IMR-90 (cell line): ENCODE data around the gene PLEK2. TPM values are rescaled to one million over a fixed set of nuclear protein-coding genes. Genes with fewer than 3 reads are reported as not detected.

Experiments used
- ATAC-seq: fragments of 200-7000 bp; cut with Tn5 transposase; 2 replicates; pipeline ENCODE4 v1.9.1; 2020; ENCODE audit warnings: low read depth, mild to moderate bottlenecking, moderate library complexity
- BruUV-seq: library from RNA; stranded (reverse); fragments of 400-500 nt; replicated peaks from 2 replicates; lab custom pipeline; 2021; lab: Mats Ljungman, UMichigan
- CTCF ChIA-PET: fragments of 300-600 bp; formaldehyde crosslinking; extraction: SDS; loops from one replicate; lab custom pipeline; 2021; ENCODE audit warnings: antibody characterized with exemption; lab: Yijun Ruan, JAX
- POLR2A ChIA-PET: fragments of 300-600 bp; sonication (Branson Sonifier 250); formaldehyde crosslinking; loops from one replicate; lab custom pipeline; 2022; ENCODE audit warnings: antibody characterized with exemption; ENCODE audit not compliant: unreplicated experiment; lab: Charles Lee
- DNase-seq: peaks from one replicate; pipeline ENCODE4 v3.0.0; 2013
- H2AFZ ChIP-seq: replicated peaks from 2 replicates; pipeline ENCODE3; 2013; ENCODE audit warnings: low read length, mild to moderate bottlenecking; ENCODE audit not compliant: poor library complexity
- H2AK5ac ChIP-seq: 2 replicates; pipeline ENCODE4 v1.6.1; 2013; ENCODE audit warnings: low read depth, low read length, inconsistent platforms
- H2AK9ac ChIP-seq: replicated peaks from 2 replicates; pipeline ENCODE3; 2013; ENCODE audit warnings: mild to moderate bottlenecking, low read depth, low read length, moderate library complexity; ENCODE audit not compliant: poor library complexity
- H2BK120ac ChIP-seq: 2 replicates; pipeline ENCODE4 v1.6.1; 2013; ENCODE audit warnings: low read depth, low read length, inconsistent platforms
- H2BK15ac ChIP-seq: 3 replicates; pipeline ENCODE4 v1.6.1; 2013; ENCODE audit warnings: low read depth, low read length, inconsistent platforms
- H2BK20ac ChIP-seq: 2 replicates; pipeline ENCODE4 v1.6.1; 2013; ENCODE audit warnings: low read depth, mild to moderate bottlenecking, inconsistent platforms, low read length, moderate library complexity
- H2BK5ac ChIP-seq: 2 replicates; pipeline ENCODE4 v1.6.1; 2013; ENCODE audit warnings: mild to moderate bottlenecking, low read depth, low read length, inconsistent platforms; ENCODE audit not compliant: poor library complexity, severe bottlenecking
- H3K14ac ChIP-seq: replicated peaks from 2 replicates; pipeline ENCODE4 v1.6.1; 2013; ENCODE audit warnings: low read depth, low read length, inconsistent platforms
- H3K18ac ChIP-seq: 2 replicates; pipeline ENCODE4 v1.6.1; 2013; ENCODE audit warnings: low read depth, low read length, control low read depth
- H3K23ac ChIP-seq: 2 replicates; pipeline ENCODE4 v1.6.1; 2013; ENCODE audit warnings: low read depth, low read length, inconsistent platforms
- H3K27ac ChIP-seq: 2 replicates; pipeline ENCODE4 v1.5.1; 2013; ENCODE audit warnings: mild to moderate bottlenecking, control low read depth, low read length; ENCODE audit not compliant: insufficient read depth
- H3K27me3 ChIP-seq: 2 replicates; pipeline ENCODE4 v1.6.1; 2013; ENCODE audit warnings: low read length; ENCODE audit not compliant: control insufficient read depth, insufficient read depth
- H3K36me3 ChIP-seq: 2 replicates; pipeline ENCODE4 v1.6.1; 2013; ENCODE audit warnings: low read length, mixed read lengths; ENCODE audit not compliant: control insufficient read depth, insufficient read depth
- H3K4ac ChIP-seq: 2 replicates; pipeline ENCODE4 v1.6.1; 2013; ENCODE audit warnings: low read depth, low read length, inconsistent platforms
- H3K4me1 ChIP-seq: 2 replicates; pipeline ENCODE4 v1.6.1; 2013; ENCODE audit warnings: low read length, mixed read lengths; ENCODE audit not compliant: control insufficient read depth, insufficient read depth
- H3K4me2 ChIP-seq: 2 replicates; pipeline ENCODE4 v1.6.1; 2013; ENCODE audit warnings: low read depth, mild to moderate bottlenecking, control low read depth, low read length, moderate library complexity
- H3K4me3 ChIP-seq: 2 replicates; pipeline ENCODE4 v1.5.1; 2013; ENCODE audit warnings: low read depth, mild to moderate bottlenecking, control low read depth, low read length, moderate library complexity; ENCODE audit not compliant: insufficient read depth
- H3K56ac ChIP-seq: 2 replicates; pipeline ENCODE4 v1.6.1; 2013; ENCODE audit warnings: low read length, inconsistent platforms; ENCODE audit not compliant: insufficient read depth; ENCODE audit errors: extremely low read depth
- H3K79me1 ChIP-seq, 2 experiments: 2 replicates each; pipeline ENCODE4 v1.6.1; 2013; ENCODE audit warnings: low read length in 2 of 2, inconsistent platforms in 1 of 2, low read depth in 1 of 2
- H3K9ac ChIP-seq: 2 replicates; pipeline ENCODE4 v1.6.1; 2013; ENCODE audit warnings: low read depth, low read length, control low read depth
- H3K9me1 ChIP-seq: 2 replicates; pipeline ENCODE4 v1.6.1; 2013; ENCODE audit warnings: low read length, inconsistent platforms; ENCODE audit not compliant: insufficient read depth
- H3K9me3 ChIP-seq: 2 replicates; pipeline ENCODE4 v1.6.1; 2013; ENCODE audit warnings: low read length; ENCODE audit not compliant: control insufficient read depth, insufficient read depth
- H4K20me1 ChIP-seq: 2 replicates; pipeline ENCODE4 v1.6.1; 2013; ENCODE audit warnings: low read length, inconsistent platforms; ENCODE audit not compliant: insufficient read depth
- H4K5ac ChIP-seq: 2 replicates; pipeline ENCODE4 v1.6.1; 2013; ENCODE audit warnings: mild to moderate bottlenecking, low read depth, low read length, control low read depth
- H4K8ac ChIP-seq, 2 experiments: 2 replicates each; pipeline ENCODE4 v1.6.1; 2013; ENCODE audit warnings: low read depth in 2 of 2, low read length in 2 of 2, control low read depth in 1 of 2, inconsistent platforms in 1 of 2
- H4K91ac ChIP-seq: 2 replicates; pipeline ENCODE4 v1.6.1; 2013; ENCODE audit warnings: low read depth, low read length, inconsistent platforms; ENCODE audit not compliant: insufficient read depth
- BHLHE40 ChIP-seq: fragments of 150-350 bp; IDR thresholded peaks from 2 replicates; pipeline ENCODE4 v1.6.1; 2016; ENCODE audit warnings: mild to moderate bottlenecking, low read depth, low read length
- CEBPB ChIP-seq: IDR thresholded peaks from 2 replicates; pipeline ENCODE4 v1.6.1; 2012; ENCODE audit warnings: low read depth, low read length, improper control_type of control experiment
- CHD1 ChIP-seq: IDR thresholded peaks from 2 replicates; pipeline ENCODE4 v1.6.1; 2012; ENCODE audit warnings: low read depth, low read length, improper control_type of control experiment
- WGBS, 2 experiments: methylation state at CpG; one replicate each; pipeline versions ENCODE4 v1.1.5 to v1.1.7; 2013; ENCODE audit warnings: missing lambda C conversion rate in 2 of 2; ENCODE audit not compliant: insufficient read length in 1 of 2; ENCODE audit errors: extremely low coverage in 2 of 2; 5-methylcytosine and 5-hydroxymethylcytosine counted together
- dilution Hi-C: fragments of 300-500 bp; cut with HindIII; formaldehyde crosslinking; loops from one replicate; pipeline ENCODE4 v1.14.3; 2018; ENCODE audit warnings: low sequenced_read_pairs; ENCODE audit not compliant: unreplicated experiment
- in situ Hi-C: fragments of 300-500 bp; cut with MboI; formaldehyde crosslinking; loops from 3 replicates; pipeline ENCODE4 v1.14.3; 2019; ENCODE audit warnings: low sequenced_read_pairs, inconsistent platforms, mixed read lengths
- intact Hi-C: fragments of 100-400 bp; cut with micrococcal nuclease; formaldehyde crosslinking; loops from 2 replicates; pipeline ENCODE4 v1.10.0; 2022
- polyA plus RNA-seq, 3 experiments: library from polyadenylated mRNA; depleted of rRNA; stranded (reverse); fragments of >200 nt; gene quantifications; 2 replicates each; pipeline ENCODE4 v1.2.3, GENCODE V29; 2012; ENCODE audit warnings: low replicate concordance in 1 of 3
- total RNA-seq: library from RNA; depleted of rRNA; stranded (reverse); fragments of >200 nt; gene quantifications from 2 replicates; pipeline ENCODE4 v1.2.3, GENCODE V29; 2012

Gene PLEK2
- total and polyA plus RNA-seq, 2 of the 4 experiments (the other 2 are of a cell fraction): 1.7 to 2.5 TPM

- dilution Hi-C loops (no loop called here), intact Hi-C loops (no loop called here), in situ Hi-C loops (no loop called here)
- POLR2A ChIA-PET: no interaction called here
- no peak overlapping the region for H3K23ac ChIP-seq
- H4K91ac ChIP-seq: no peak overlapping the region; the same call in 1 of the 2 replicates
- H2AFZ ChIP-seq: peak overlapping the region; percentile 84
- H3K18ac ChIP-seq: no peak overlapping the region
- no peak overlapping the region for H4K5ac ChIP-seq
- no peak overlapping the region for H2BK120ac ChIP-seq
- no peaks in the 10 kb centered on the region; the same call in 1 of the 2 replicates for H4K20me1 ChIP-seq
- no peak overlapping the region for H3K56ac ChIP-seq
- peak; percentile 39 for DNase-seq
- TF ChIP-seq CEBPB (no peak), BHLHE40 (peak; percentile 78), CHD1 (no peak)
- H3K27me3 ChIP-seq: no peaks in the 10 kb centered on the region; the same call in 1 of the 2 replicates
- H3K27ac ChIP-seq: no peak overlapping the region; the same call in 1 of the 2 replicates
- WGBS, 2 experiments: no CpG with 5 or more reads among the region's 11 CpGs
- H2BK15ac ChIP-seq: no peak overlapping the region
- no peaks in the 10 kb centered on the region for H3K79me1 ChIP-seq
- no peak overlapping the region for H2BK5ac ChIP-seq
- BruUV-seq: no TSS peak
- no peak overlapping the region for H3K4ac ChIP-seq
- CTCF ChIA-PET: interaction anchor here (2.0 kb wide), 1 partner anchor 9 kb away, joined by 6 read pairs; no protein-coding TSS in a partner anchor
- H3K9me1 ChIP-seq: peaks cover 12% of the 10 kb centered on the region; the same call in 1 of the 2 replicates
- no peak overlapping the region; the same call in 1 of the 2 replicates for H3K14ac ChIP-seq
- peak overlapping the region; percentile 10 for H2AK9ac ChIP-seq
- H3K9me3 ChIP-seq: no peaks in the 10 kb centered on the region
- peak overlapping the region; percentile 9; the same call in 1 of the 2 replicates for H2BK20ac ChIP-seq
- no peak overlapping the region for H3K9ac ChIP-seq
- peaks cover 7% of the 10 kb centered on the region for H3K4me1 ChIP-seq
- no peak overlapping the region for H4K8ac ChIP-seq
- no peak overlapping the region for H3K4me3 ChIP-seq
- H2AK5ac ChIP-seq: peak overlapping the region; percentile 40; the same call in 1 of the 2 replicates
- H3K4me2 ChIP-seq: no peak overlapping the region
- H3K36me3 ChIP-seq: no peaks in the 10 kb centered on the region
- ATAC-seq: peak; percentile 27; the same call in 1 of the 2 replicates
Measured at GRCh38 chr14:67418401-67419191, 6.6 kb upstream of the PLEK2 start.
